Liver (tissue), 9 donors: ENCODE data around the gene ABHD8. TPM values are rescaled to one million over a fixed set of nuclear protein-coding genes. Genes with fewer than 3 reads are reported as not detected.

ENCODE experiments used
- DNase-seq: peaks from one replicate; pipeline ENCODE4 v3.0.0-alpha.2; 2017; ENCODE audit warnings: low spot score
- H3K27ac ChIP-seq, 2 donors: one replicate each; pipeline ENCODE4 v1.7.0; 2013; ENCODE audit warnings: inconsistent platforms in 2 of 2, low read length in 2 of 2, control low read depth in 1 of 2, low read depth in 1 of 2, mild to moderate bottlenecking in 1 of 2
- H3K27me3 ChIP-seq, 4 donors: one replicate each; pipeline versions ENCODE4 v1.6.1 to v1.7.0; 2013; ENCODE audit warnings: low read length in 3 of 4, inconsistent platforms in 1 of 4, mild to moderate bottlenecking in 1 of 4, moderate library complexity in 1 of 4; ENCODE audit not compliant: control insufficient read depth in 4 of 4, insufficient read depth in 4 of 4
- H3K36me3 ChIP-seq, 4 donors: one replicate each; pipeline versions ENCODE4 v1.6.1 to v1.7.0; 2013; ENCODE audit warnings: low read length in 3 of 4, mild to moderate bottlenecking in 3 of 4, low read depth in 1 of 4, moderate library complexity in 1 of 4; ENCODE audit not compliant: control insufficient read depth in 4 of 4, insufficient read depth in 3 of 4
- H3K4me1 ChIP-seq, 4 donors: one replicate each; pipeline versions ENCODE4 v1.6.1 to v1.7.0; 2013; ENCODE audit warnings: low read length in 3 of 4, mild to moderate bottlenecking in 3 of 4, moderate library complexity in 1 of 4; ENCODE audit not compliant: control insufficient read depth in 4 of 4, insufficient read depth in 4 of 4
- H3K4me3 ChIP-seq, 3 donors: one replicate each; pipeline versions ENCODE4 v1.6.1 to v1.7.0; 2013; ENCODE audit warnings: low read length in 3 of 3, control low read depth in 1 of 3, low read depth in 1 of 3, mild to moderate bottlenecking in 1 of 3
- H3K9ac ChIP-seq, 2 donors: one replicate each; pipeline ENCODE4 v1.7.0; 2013; ENCODE audit warnings: low read length in 2 of 2, mild to moderate bottlenecking in 2 of 2, moderate library complexity in 2 of 2, control low read depth in 1 of 2, low read depth in 1 of 2
- H3K9me3 ChIP-seq, 4 donors: one replicate each; pipeline versions ENCODE4 v1.6.1 to v1.7.0; 2013; ENCODE audit warnings: low read length in 3 of 4; ENCODE audit not compliant: control insufficient read depth in 4 of 4
- ATF3 ChIP-seq: IDR thresholded peaks from 2 replicates; pipeline ENCODE4 v1.6.1; 2016; ENCODE audit warnings: antibody characterized with exemption
- CTCF ChIP-seq: fragments of 150-350 bp; IDR thresholded peaks from 2 replicates; pipeline ENCODE4 v1.5.1; 2017; ENCODE audit warnings: improper control_type of control experiment, low read depth, low read length; ENCODE audit not compliant: missing input control
- EGR1 ChIP-seq, 2 donors: IDR thresholded peaks; 2 replicates each; pipeline ENCODE4 v1.6.1; 2016 to 2018; ENCODE audit warnings: antibody characterized with exemption in 2 of 2, low read depth in 2 of 2
- FOXA1 ChIP-seq: IDR thresholded peaks from 2 replicates; pipeline ENCODE4 v1.6.1; 2016; ENCODE audit warnings: antibody characterized with exemption
- FOXA2 ChIP-seq: IDR thresholded peaks from 2 replicates; pipeline ENCODE4 v1.6.1; 2016; ENCODE audit warnings: antibody characterized with exemption
- GABPA ChIP-seq, 2 donors: IDR thresholded peaks in 1 of 2; conservative IDR thresholded peaks in 1 of 2; 2 replicates each; pipeline ENCODE4 v1.6.1; 2016; ENCODE audit warnings: antibody characterized with exemption in 2 of 2, mild to moderate bottlenecking in 1 of 2, moderate library complexity in 1 of 2
- HNF4A ChIP-seq, 2 donors: conservative IDR thresholded peaks; 2 replicates each; pipeline ENCODE4 v1.6.1; 2016; ENCODE audit warnings: antibody characterized with exemption in 2 of 2, mild to moderate bottlenecking in 2 of 2
- HNF4G ChIP-seq: IDR thresholded peaks from 2 replicates; pipeline ENCODE4 v1.6.1; 2016; ENCODE audit warnings: antibody characterized with exemption
- JUND ChIP-seq, 2 donors: IDR thresholded peaks; 2 replicates each; pipeline ENCODE4 v1.6.1; 2016; ENCODE audit warnings: antibody characterized with exemption in 2 of 2
- NR2F2 ChIP-seq: IDR thresholded peaks from 2 replicates; pipeline ENCODE4 v1.6.1; 2016; ENCODE audit warnings: antibody characterized with exemption
- RAD21 ChIP-seq, 2 donors: IDR thresholded peaks; 2 replicates each; pipeline ENCODE4 v1.6.1; 2016; ENCODE audit warnings: antibody characterized with exemption in 2 of 2, mild to moderate bottlenecking in 2 of 2
- REST ChIP-seq: IDR thresholded peaks from 2 replicates; pipeline ENCODE4 v1.6.1; 2016; ENCODE audit warnings: antibody characterized with exemption, mild to moderate bottlenecking
- RXRA ChIP-seq, 2 donors: IDR thresholded peaks; 2 replicates each; pipeline ENCODE4 v1.6.1; 2017 to 2018; ENCODE audit warnings: antibody characterized with exemption in 2 of 2, mild to moderate bottlenecking in 1 of 2
- SP1 ChIP-seq: IDR thresholded peaks from 2 replicates; pipeline ENCODE4 v1.6.1; 2018; ENCODE audit warnings: antibody characterized with exemption, mild to moderate bottlenecking
- TAF1 ChIP-seq: conservative IDR thresholded peaks from 2 replicates; pipeline ENCODE4 v1.6.1; 2016; ENCODE audit warnings: antibody characterized with exemption, mild to moderate bottlenecking
- YY1 ChIP-seq: IDR thresholded peaks from 2 replicates; pipeline ENCODE4 v1.6.1; 2016; ENCODE audit warnings: antibody characterized with exemption, mild to moderate bottlenecking
- WGBS: extraction: QIAGEN DNeasy Blood & Tissue Kit; methylation state at CpG from one replicate; pipeline ENCODE4 v1.1.7; 2013; 5-methylcytosine and 5-hydroxymethylcytosine counted together
- polyA plus RNA-seq, 2 donors: library from polyadenylated mRNA; stranded (reverse) in 1 of 2; unstranded in 1 of 2; fragments of 200-250 nt in 1 of 2; fragments of >200 nt in 1 of 2; fragmentation: Nextera tagmentation in 1 of 2; extraction: Ambion mirVana in 1 of 2; gene quantifications; one replicate each; pipeline versions ENCODE4 v1.2.1 to v1.2.3, GENCODE V29; 2013 to 2015
- total RNA-seq, 2 donors: library from RNA; depleted of rRNA; stranded (reverse); fragments of >200 nt; gene quantifications; one replicate each; pipeline ENCODE4 v1.2.3, GENCODE V29; 2014
- TF ChIP-seq, protein P1 (sequence below): IDR thresholded peaks from 2 replicates; pipeline ENCODE4 v1.6.1; 2016; ENCODE audit warnings: antibody characterized with exemption
- TF ChIP-seq, protein P2 (sequence below): IDR thresholded peaks from 2 replicates; pipeline ENCODE4 v1.6.1; 2016; ENCODE audit warnings: antibody characterized with exemption
- donor health status: healthy.
- donor health status: healthy.
- donor health status: healthy.
- donor health status: healthy.
- donor health status: healthy.

The ABHD8 gene
- total RNA-seq (10 to 100 TPM in 1 of 2 donors, 1 to 10 TPM in 1; 6.3 to 26.9 TPM), polyA plus RNA-seq (10 to 100 TPM in 1 of 2 donors, 1 to 10 TPM in 1; 8.6 to 20.2 TPM)

GRCh38 chr19:17303167-17303939 lies at the start of gene ABHD8:
Gene ABHD8 (minus strand): TSS chr19:17303425. CDS start chr19:17301616, 1,809 bp downstream.
- no peak for TF ChIP-seq FOXA2
- no peak for TF ChIP-seq JUND (IDR thresholded peaks at IDR 0.05)
- TF ChIP-seq CTCF: peak; percentile 62
- TF ChIP-seq GABPA (IDR thresholded peaks at IDR 0.05 in 1 of 2, conservative IDR thresholded peaks at IDR 0.05 in 1 of 2): no peak
- peak; percentile 90 for TF ChIP-seq SP1
- TF ChIP-seq HNF4G: no peak
- TF ChIP-seq YY1: no peak
- TF ChIP-seq ATF3: no peak
- peak; percentile 46 to 48 for TF ChIP-seq RXRA (IDR thresholded peaks at IDR 0.05)
- TF ChIP-seq FOXA1: peak; percentile 33
- TF ChIP-seq NR2F2: no peak
- TF ChIP-seq RAD21 (IDR thresholded peaks at IDR 0.05): peak in 1 of 2 donors; percentile 28
- TF ChIP-seq, protein P1, sequence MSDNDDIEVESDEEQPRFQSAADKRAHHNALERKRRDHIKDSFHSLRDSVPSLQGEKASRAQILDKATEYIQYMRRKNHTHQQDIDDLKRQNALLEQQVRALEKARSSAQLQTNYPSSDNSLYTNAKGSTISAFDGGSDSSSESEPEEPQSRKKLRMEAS: no peak
- TF ChIP-seq, protein P2, sequence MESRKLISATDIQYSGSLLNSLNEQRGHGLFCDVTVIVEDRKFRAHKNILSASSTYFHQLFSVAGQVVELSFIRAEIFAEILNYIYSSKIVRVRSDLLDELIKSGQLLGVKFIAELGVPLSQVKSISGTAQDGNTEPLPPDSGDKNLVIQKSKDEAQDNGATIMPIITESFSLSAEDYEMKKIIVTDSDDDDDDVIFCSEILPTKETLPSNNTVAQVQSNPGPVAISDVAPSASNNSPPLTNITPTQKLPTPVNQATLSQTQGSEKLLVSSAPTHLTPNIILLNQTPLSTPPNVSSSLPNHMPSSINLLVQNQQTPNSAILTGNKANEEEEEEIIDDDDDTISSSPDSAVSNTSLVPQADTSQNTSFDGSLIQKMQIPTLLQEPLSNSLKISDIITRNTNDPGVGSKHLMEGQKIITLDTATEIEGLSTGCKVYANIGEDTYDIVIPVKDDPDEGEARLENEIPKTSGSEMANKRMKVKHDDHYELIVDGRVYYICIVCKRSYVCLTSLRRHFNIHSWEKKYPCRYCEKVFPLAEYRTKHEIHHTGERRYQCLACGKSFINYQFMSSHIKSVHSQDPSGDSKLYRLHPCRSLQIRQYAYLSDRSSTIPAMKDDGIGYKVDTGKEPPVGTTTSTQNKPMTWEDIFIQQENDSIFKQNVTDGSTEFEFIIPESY: no peak
- no peak for TF ChIP-seq EGR1 (IDR thresholded peaks at IDR 0.05; ENCODE audit: low read depth in 2 of 2)
- no peak for TF ChIP-seq HNF4A (conservative IDR thresholded peaks at IDR 0.05)
- no peak for TF ChIP-seq TAF1
- no peak for TF ChIP-seq REST
- DNase-seq: peak; percentile 97
- Histone ChIP-seq H3K27me3 (no peaks in the 10 kb centered on the region), H3K4me3 (peak within 1 kb of the TSS; percentile 62 to 87 (median 65)), H3K4me1 (peaks cover 12 to 45% (median 36%) of the 10 kb centered on the region in 4 donors), H3K9me3 (peaks cover 0 to 1% (median under 1%) of the 10 kb centered on the region in 4 donors), H3K27ac (peak within 1 kb of the TSS; percentile 51 to 57), H3K36me3 (peaks cover 0 to under 1% (median 0%) of the 10 kb centered on the region in 4 donors), H3K9ac (peak within 1 kb of the TSS in 1 of 2 donors; percentile 59)
- WGBS: 2% methylated on average over 52 of the region's 52 CpGs
